ENCODE data around the gene RNU4-1.

Gene RNU4-1

DNA sequence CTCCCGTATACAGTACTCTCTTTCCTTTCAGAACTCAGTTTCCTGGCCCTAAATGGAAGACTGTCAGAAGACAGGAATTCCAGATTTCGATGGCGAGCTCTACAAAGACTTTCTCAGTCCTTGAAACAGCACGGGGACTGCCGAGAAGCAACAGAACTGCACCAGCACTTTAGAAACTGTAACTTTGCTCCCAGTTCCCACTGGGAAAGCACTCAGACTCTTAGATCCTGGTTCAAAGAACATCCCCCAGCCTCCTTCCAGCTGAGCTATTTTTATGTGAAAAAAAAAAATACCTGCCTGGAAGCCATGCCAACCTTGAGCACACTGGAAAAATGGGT, 29.3 kb downstream of the RNU4-1 start:
- Histone ChIP-seq H3K27me3 (ENCODE audit: low read length) (no peaks in the 10 kb centered on the region), H2AFZ (ENCODE audit: low read depth, low read length, severe bottlenecking) (no peak overlapping the region), H4K20me1 (ENCODE audit: low read depth, low read length) (no peaks in the 10 kb centered on the region), H3K27ac (ENCODE audit: low read depth, low read length) (no peak overlapping the region), H3K4me2 (ENCODE audit: low read depth, low read length, poor library complexity, severe bottlenecking) (no peak overlapping the region), H3K36me3 (ENCODE audit: low read length) (no peaks in the 10 kb centered on the region), H3K4me3 (ENCODE audit: insufficient read depth, low read length, poor library complexity, severe bottlenecking) (no peak overlapping the region), H3K9ac (ENCODE audit: low read length) (no peak overlapping the region), H3K9me3 (ENCODE audit: insufficient read depth, low read length) (no peaks in the 10 kb centered on the region), H3K9me2 (replicated peaks; ENCODE audit: insufficient read depth, low read length) (no peaks in the 10 kb centered on the region), H3K79me2 (ENCODE audit: insufficient read depth, low read length) (no peaks in the 10 kb centered on the region), H3F3A (ENCODE audit: insufficient read depth) (no peaks in the 10 kb centered on the region)
- TF ChIP-seq EZH2phosphoT487 (conservative IDR thresholded peaks at IDR 0.05; ENCODE audit: low read length), result no peak
- TF ChIP-seq, protein P1, sequence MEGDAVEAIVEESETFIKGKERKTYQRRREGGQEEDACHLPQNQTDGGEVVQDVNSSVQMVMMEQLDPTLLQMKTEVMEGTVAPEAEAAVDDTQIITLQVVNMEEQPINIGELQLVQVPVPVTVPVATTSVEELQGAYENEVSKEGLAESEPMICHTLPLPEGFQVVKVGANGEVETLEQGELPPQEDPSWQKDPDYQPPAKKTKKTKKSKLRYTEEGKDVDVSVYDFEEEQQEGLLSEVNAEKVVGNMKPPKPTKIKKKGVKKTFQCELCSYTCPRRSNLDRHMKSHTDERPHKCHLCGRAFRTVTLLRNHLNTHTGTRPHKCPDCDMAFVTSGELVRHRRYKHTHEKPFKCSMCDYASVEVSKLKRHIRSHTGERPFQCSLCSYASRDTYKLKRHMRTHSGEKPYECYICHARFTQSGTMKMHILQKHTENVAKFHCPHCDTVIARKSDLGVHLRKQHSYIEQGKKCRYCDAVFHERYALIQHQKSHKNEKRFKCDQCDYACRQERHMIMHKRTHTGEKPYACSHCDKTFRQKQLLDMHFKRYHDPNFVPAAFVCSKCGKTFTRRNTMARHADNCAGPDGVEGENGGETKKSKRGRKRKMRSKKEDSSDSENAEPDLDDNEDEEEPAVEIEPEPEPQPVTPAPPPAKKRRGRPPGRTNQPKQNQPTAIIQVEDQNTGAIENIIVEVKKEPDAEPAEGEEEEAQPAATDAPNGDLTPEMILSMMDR (IDR thresholded peaks at IDR 0.05; ENCODE audit: insufficient read depth, low read length, poor library complexity, severe bottlenecking), result no peak

GRCh38 chr12:120262852-120263747, 29.9 kb downstream of the RNU4-1 start:
- H3K4me3 ChIP-seq (ENCODE audit: insufficient read depth, low read length, poor library complexity, severe bottlenecking), result no peak overlapping the region
- no peak overlapping the region for H3K4me2 ChIP-seq (ENCODE audit: low read depth, low read length, poor library complexity, severe bottlenecking)
- no peaks in the 10 kb centered on the region for H3K36me3 ChIP-seq (ENCODE audit: low read length)
- no peaks in the 10 kb centered on the region for H3K79me2 ChIP-seq (ENCODE audit: insufficient read depth, low read length)
- no peak overlapping the region for H2AFZ ChIP-seq (ENCODE audit: low read depth, low read length, severe bottlenecking)
- no peaks in the 10 kb centered on the region for H4K20me1 ChIP-seq (ENCODE audit: low read depth, low read length)
- no peak for TF ChIP-seq EZH2phosphoT487 (conservative IDR thresholded peaks at IDR 0.05; ENCODE audit: low read length)
- TF ChIP-seq, protein P1 (IDR thresholded peaks at IDR 0.05; ENCODE audit: insufficient read depth, low read length, poor library complexity, severe bottlenecking), result no peak
- H3F3A ChIP-seq (ENCODE audit: insufficient read depth), result no peaks in the 10 kb centered on the region
- no peaks in the 10 kb centered on the region for H3K9me3 ChIP-seq (ENCODE audit: insufficient read depth, low read length)
- no peaks in the 10 kb centered on the region for H3K9me2 ChIP-seq (replicated peaks; ENCODE audit: insufficient read depth, low read length)
- no peak overlapping the region for H3K9ac ChIP-seq (ENCODE audit: low read length)
- H3K27ac ChIP-seq (ENCODE audit: low read depth, low read length), result no peak overlapping the region
- no peaks in the 10 kb centered on the region for H3K27me3 ChIP-seq (ENCODE audit: low read length)

GRCh38 chr12:120261951-120262851, 30.8 kb downstream of the RNU4-1 start:
- Histone ChIP-seq H3K4me3 (ENCODE audit: insufficient read depth, low read length, poor library complexity, severe bottlenecking) (no peak overlapping the region), H3K27me3 (ENCODE audit: low read length) (no peaks in the 10 kb centered on the region), H2AFZ (ENCODE audit: low read depth, low read length, severe bottlenecking) (no peak overlapping the region), H3K9ac (ENCODE audit: low read length) (no peak overlapping the region), H3K27ac (ENCODE audit: low read depth, low read length) (no peak overlapping the region), H3K36me3 (ENCODE audit: low read length) (no peaks in the 10 kb centered on the region), H4K20me1 (ENCODE audit: low read depth, low read length) (no peaks in the 10 kb centered on the region), H3K9me2 (replicated peaks; ENCODE audit: insufficient read depth, low read length) (no peaks in the 10 kb centered on the region), H3K9me3 (ENCODE audit: insufficient read depth, low read length) (no peaks in the 10 kb centered on the region), H3K4me2 (ENCODE audit: low read depth, low read length, poor library complexity, severe bottlenecking) (no peak overlapping the region), H3F3A (ENCODE audit: insufficient read depth) (no peaks in the 10 kb centered on the region), H3K79me2 (ENCODE audit: insufficient read depth, low read length) (no peaks in the 10 kb centered on the region)
- TF ChIP-seq, protein P1 (IDR thresholded peaks at IDR 0.05; ENCODE audit: insufficient read depth, low read length, poor library complexity, severe bottlenecking), result no peak
- TF ChIP-seq EZH2phosphoT487 (conservative IDR thresholded peaks at IDR 0.05; ENCODE audit: low read length), result no peak
